HepG2 (cell line): ENCODE measurements around the gene LRRC40. TPM values are rescaled to one million over a fixed set of nuclear protein-coding genes. Genes with fewer than 3 reads are reported as not detected.
A peak's percentile ranks its signal among the peaks of the same experiment; 100 is the strongest.

Experiments used
- BHLHE40 ChIP-seq: IDR thresholded peaks from 2 replicates; pipeline ENCODE4 v1.6.1; 2011; ENCODE audit warnings: low read length, improper control_type of control experiment
- DPF2 ChIP-seq: sonication (generic); formaldehyde crosslinking; IDR thresholded peaks from 2 replicates; pipeline ENCODE4 v1.4.0; 2020; ENCODE audit warnings: mild to moderate bottlenecking, low read depth, missing genetic modification reagents, borderline replicate concordance
- FOSL1 ChIP-seq: sonication (generic); formaldehyde crosslinking; IDR thresholded peaks from 2 replicates; pipeline ENCODE4 v1.9.0; 2021; ENCODE audit warnings: missing genetic modification reagents, borderline replicate concordance
- MBNL3 ChIP-seq: fragments of 250-450 bp; sonication (Bioruptor Pico); conservative IDR thresholded peaks from 2 replicates; pipeline ENCODE4 v1.8.0; 2022; ENCODE audit warnings: mild to moderate bottlenecking, inconsistent platforms
- MTA3 ChIP-seq: sonication (generic); formaldehyde crosslinking; IDR thresholded peaks from 2 replicates; pipeline ENCODE4 v1.4.0; 2020; ENCODE audit warnings: missing genetic modification reagents
- NFYB ChIP-seq: sonication (generic); formaldehyde crosslinking; IDR thresholded peaks from 2 replicates; pipeline ENCODE4 v1.4.0; 2020; ENCODE audit warnings: missing genetic modification reagents
- NR2F6 ChIP-seq, 2 experiments: IDR thresholded peaks; 2 replicates each; pipeline ENCODE4 v1.6.1; 2016; ENCODE audit warnings: antibody characterized with exemption in 1 of 2, mild to moderate bottlenecking in 1 of 2
- PCBP2 ChIP-seq: fragments of 200-400 bp; formaldehyde crosslinking; optimal IDR thresholded peaks from 2 replicates; pipeline ENCODE3; 2018; ENCODE audit warnings: low read length, low read depth; ENCODE audit not compliant: poor library complexity, severe bottlenecking
- PHF21A ChIP-seq: sonication (generic); formaldehyde crosslinking; IDR thresholded peaks from 2 replicates; pipeline ENCODE4 v1.5.0; 2020; ENCODE audit warnings: mild to moderate bottlenecking, missing genetic modification reagents
- TCF12 ChIP-seq, 2 experiments: fragments of 450-650 bp in 1 of 2; sonication (generic) in 1 of 2; formaldehyde crosslinking in 1 of 2; IDR thresholded peaks; 2 replicates each; pipeline versions ENCODE4 v1.6.1 to v1.8.0; 2017 to 2022; ENCODE audit warnings: antibody characterized with exemption in 1 of 2, mild to moderate bottlenecking in 1 of 2, missing genetic modification reagents in 1 of 2, moderate library complexity in 1 of 2
- TEAD2 ChIP-seq: sonication (generic); formaldehyde crosslinking; IDR thresholded peaks from 2 replicates; pipeline ENCODE4 v1.9.0; 2021; ENCODE audit warnings: missing genetic modification reagents
- ZC3H13 ChIP-seq: sonication (generic); formaldehyde crosslinking; IDR thresholded peaks from 2 replicates; pipeline ENCODE4 v1.8.1; 2023; ENCODE audit warnings: mild to moderate bottlenecking, missing genetic modification reagents, moderate library complexity
- ZC3H4 ChIP-seq: sonication (generic); formaldehyde crosslinking; IDR thresholded peaks from 2 replicates; pipeline ENCODE4 v1.4.0; 2020; ENCODE audit warnings: missing genetic modification reagents, borderline replicate concordance
- ZFYVE20 ChIP-seq: sonication (generic); formaldehyde crosslinking; IDR thresholded peaks from 2 replicates; pipeline ENCODE4 v1.8.0; 2023; ENCODE audit warnings: low read depth, mild to moderate bottlenecking, moderate library complexity, missing genetic modification reagents, borderline replicate concordance
- ZNF20 ChIP-seq: sonication (generic); formaldehyde crosslinking; IDR thresholded peaks from 2 replicates; pipeline ENCODE4 v1.4.0; 2020; ENCODE audit warnings: mild to moderate bottlenecking, moderate library complexity, missing genetic modification reagents
- ZNF253 ChIP-seq: sonication (generic); formaldehyde crosslinking; IDR thresholded peaks from 2 replicates; pipeline ENCODE4 v1.8.0; 2022; ENCODE audit warnings: mild to moderate bottlenecking, missing genetic modification reagents, borderline replicate concordance
- ZNF3 ChIP-seq: IDR thresholded peaks from 2 replicates; pipeline ENCODE4 v1.7.0; 2017; ENCODE audit warnings: inconsistent platforms
- ZNF589 ChIP-seq: sonication (generic); formaldehyde crosslinking; conservative IDR thresholded peaks from 2 replicates; pipeline ENCODE4 v1.8.0; 2022; ENCODE audit warnings: mild to moderate bottlenecking, moderate library complexity, missing genetic modification reagents
- ZNF749 ChIP-seq: sonication (generic); formaldehyde crosslinking; IDR thresholded peaks from 2 replicates; pipeline ENCODE4 v1.8.0; 2022; ENCODE audit warnings: mild to moderate bottlenecking, missing genetic modification reagents, moderate library complexity, borderline replicate concordance
- polyA plus RNA-seq, 8 experiments: library from polyadenylated mRNA; depleted of rRNA in 3 of 8; stranded (reverse) in 7 of 8; unstranded in 1 of 8; fragments of >200 nt; fragmentation: Illumina TruSeq in 4 of 8; extraction: Trizol in 4 of 8; gene quantifications; 2 replicates each; pipeline versions ENCODE4 v1.2.1 to v1.2.3, GENCODE V29; 2011 to 2016; ENCODE audit warnings: low read depth in 4 of 8, missing spikeins in 1 of 8, mixed read lengths in 1 of 8; ENCODE audit not compliant: insufficient read depth in 1 of 8
- total RNA-seq, 5 experiments: library from RNA; depleted of rRNA; stranded (reverse); fragments of >200 nt; fragmentation: Illumina TruSeq; extraction: Trizol; gene quantifications; 2 replicates each; pipeline ENCODE4 v1.2.3, GENCODE V29; 2016; ENCODE audit warnings: low read depth in 1 of 5
- TF ChIP-seq, protein P1 (sequence below): sonication (generic); formaldehyde crosslinking; IDR thresholded peaks from 2 replicates; pipeline ENCODE4 v1.5.0; 2020; ENCODE audit warnings: mild to moderate bottlenecking, missing genetic modification reagents
- TF ChIP-seq, protein P2 (sequence below): sonication (generic); formaldehyde crosslinking; IDR thresholded peaks from 2 replicates; pipeline ENCODE4 v1.4.0; 2020; ENCODE audit warnings: missing genetic modification reagents
- TF ChIP-seq, protein P3 (sequence below): sonication (generic); formaldehyde crosslinking; IDR thresholded peaks from 2 replicates; pipeline ENCODE4 v1.5.0; 2020; ENCODE audit warnings: mild to moderate bottlenecking, missing genetic modification reagents, moderate library complexity

Gene LRRC40
- total and polyA plus RNA-seq, 2 of the 13 experiments (the other 11 are each of a cell fraction or from before 2014, with no cell fraction given), result 10.3 to 32.7 TPM

DNA sequence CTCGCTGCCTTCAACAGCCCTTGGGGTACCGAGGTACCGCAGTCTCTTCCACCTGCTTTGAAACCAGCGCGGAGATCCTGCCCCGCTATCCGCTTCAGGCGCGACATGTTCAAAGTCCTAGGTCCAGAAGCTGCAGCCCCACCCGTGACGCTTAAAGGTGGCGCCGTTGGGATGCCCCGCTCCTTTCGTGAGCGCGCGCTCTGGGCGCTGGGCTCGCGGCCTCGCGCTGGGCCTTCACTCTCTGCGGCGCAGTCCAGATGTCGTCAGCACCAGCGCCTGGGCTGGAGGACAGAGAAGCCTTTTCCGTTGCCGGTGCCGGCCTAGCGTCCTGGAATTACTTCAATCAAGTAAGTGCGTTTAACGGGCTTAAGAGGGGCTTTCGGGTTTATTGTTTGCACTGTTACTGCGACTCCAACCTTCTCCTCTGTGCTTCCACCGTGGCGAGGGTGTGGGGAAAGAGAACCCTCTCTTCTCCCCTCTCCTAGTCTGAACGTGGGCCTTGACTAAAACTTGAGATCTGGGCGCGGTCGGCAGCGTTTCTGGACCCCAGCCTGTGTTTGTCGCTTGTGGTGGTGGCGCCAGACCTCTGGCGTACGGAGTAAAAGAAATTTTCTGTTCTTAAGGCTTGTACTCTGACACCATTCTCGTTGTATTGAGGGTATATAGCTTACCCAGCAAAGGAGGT, at the start of gene LRRC40 (continued):
- no peak for TF ChIP-seq ZNF253 (CRISPR knock-in tag)
- no peak for TF ChIP-seq NR2F6 (IDR thresholded peaks at IDR 0.05)
- TF ChIP-seq NR2F6 (CRISPR knock-in tag; IDR thresholded peaks at IDR 0.05), result peak; percentile 59
- peak; percentile 23; the same call in 1 of the 2 replicates for TF ChIP-seq ZNF589 (CRISPR knock-in tag)
- TF ChIP-seq, protein P1, sequence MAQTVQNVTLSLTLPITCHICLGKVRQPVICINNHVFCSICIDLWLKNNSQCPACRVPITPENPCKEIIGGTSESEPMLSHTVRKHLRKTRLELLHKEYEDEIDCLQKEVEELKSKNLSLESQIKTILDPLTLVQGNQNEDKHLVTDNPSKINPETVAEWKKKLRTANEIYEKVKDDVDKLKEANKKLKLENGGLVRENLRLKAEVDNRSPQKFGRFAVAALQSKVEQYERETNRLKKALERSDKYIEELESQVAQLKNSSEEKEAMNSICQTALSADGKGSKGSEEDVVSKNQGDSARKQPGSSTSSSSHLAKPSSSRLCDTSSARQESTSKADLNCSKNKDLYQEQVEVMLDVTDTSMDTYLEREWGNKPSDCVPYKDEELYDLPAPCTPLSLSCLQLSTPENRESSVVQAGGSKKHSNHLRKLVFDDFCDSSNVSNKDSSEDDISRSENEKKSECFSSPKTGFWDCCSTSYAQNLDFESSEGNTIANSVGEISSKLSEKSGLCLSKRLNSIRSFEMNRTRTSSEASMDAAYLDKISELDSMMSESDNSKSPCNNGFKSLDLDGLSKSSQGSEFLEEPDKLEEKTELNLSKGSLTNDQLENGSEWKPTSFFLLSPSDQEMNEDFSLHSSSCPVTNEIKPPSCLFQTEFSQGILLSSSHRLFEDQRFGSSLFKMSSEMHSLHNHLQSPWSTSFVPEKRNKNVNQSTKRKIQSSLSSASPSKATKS, result 0 out of 2 replicates have a peak, but pooled peaks have one; percentile 38
- no peak for TF ChIP-seq MTA3 (CRISPR knock-in tag)
- TF ChIP-seq ZFYVE20 (CRISPR knock-in tag), result 0 out of 2 replicates have a peak, but pooled peaks have one; percentile 62
- TF ChIP-seq FOSL1 (CRISPR knock-in tag), result no peak
- TF ChIP-seq PHF21A (CRISPR knock-in tag), result peak; percentile 90
- no peak for TF ChIP-seq ZNF20 (CRISPR knock-in tag)
- no peak for TF ChIP-seq MBNL3 (CRISPR knock-in tag)
- TF ChIP-seq, protein P2, sequence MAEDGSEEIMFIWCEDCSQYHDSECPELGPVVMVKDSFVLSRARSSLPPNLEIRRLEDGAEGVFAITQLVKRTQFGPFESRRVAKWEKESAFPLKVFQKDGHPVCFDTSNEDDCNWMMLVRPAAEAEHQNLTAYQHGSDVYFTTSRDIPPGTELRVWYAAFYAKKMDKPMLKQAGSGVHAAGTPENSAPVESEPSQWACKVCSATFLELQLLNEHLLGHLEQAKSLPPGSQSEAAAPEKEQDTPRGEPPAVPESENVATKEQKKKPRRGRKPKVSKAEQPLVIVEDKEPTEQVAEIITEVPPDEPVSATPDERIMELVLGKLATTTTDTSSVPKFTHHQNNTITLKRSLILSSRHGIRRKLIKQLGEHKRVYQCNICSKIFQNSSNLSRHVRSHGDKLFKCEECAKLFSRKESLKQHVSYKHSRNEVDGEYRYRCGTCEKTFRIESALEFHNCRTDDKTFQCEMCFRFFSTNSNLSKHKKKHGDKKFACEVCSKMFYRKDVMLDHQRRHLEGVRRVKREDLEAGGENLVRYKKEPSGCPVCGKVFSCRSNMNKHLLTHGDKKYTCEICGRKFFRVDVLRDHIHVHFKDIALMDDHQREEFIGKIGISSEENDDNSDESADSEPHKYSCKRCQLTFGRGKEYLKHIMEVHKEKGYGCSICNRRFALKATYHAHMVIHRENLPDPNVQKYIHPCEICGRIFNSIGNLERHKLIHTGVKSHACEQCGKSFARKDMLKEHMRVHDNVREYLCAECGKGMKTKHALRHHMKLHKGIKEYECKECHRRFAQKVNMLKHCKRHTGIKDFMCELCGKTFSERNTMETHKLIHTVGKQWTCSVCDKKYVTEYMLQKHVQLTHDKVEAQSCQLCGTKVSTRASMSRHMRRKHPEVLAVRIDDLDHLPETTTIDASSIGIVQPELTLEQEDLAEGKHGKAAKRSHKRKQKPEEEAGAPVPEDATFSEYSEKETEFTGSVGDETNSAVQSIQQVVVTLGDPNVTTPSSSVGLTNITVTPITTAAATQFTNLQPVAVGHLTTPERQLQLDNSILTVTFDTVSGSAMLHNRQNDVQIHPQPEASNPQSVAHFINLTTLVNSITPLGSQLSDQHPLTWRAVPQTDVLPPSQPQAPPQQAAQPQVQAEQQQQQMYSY (CRISPR knock-in tag), result 0 out of 2 replicates have a peak, but pooled peaks have one; percentile 20
- no peak for TF ChIP-seq PCBP2
- no peak for TF ChIP-seq BHLHE40
- TF ChIP-seq NFYB (CRISPR knock-in tag), result peak; percentile 44; the same call in 1 of the 2 replicates
- TF ChIP-seq, protein P3, sequence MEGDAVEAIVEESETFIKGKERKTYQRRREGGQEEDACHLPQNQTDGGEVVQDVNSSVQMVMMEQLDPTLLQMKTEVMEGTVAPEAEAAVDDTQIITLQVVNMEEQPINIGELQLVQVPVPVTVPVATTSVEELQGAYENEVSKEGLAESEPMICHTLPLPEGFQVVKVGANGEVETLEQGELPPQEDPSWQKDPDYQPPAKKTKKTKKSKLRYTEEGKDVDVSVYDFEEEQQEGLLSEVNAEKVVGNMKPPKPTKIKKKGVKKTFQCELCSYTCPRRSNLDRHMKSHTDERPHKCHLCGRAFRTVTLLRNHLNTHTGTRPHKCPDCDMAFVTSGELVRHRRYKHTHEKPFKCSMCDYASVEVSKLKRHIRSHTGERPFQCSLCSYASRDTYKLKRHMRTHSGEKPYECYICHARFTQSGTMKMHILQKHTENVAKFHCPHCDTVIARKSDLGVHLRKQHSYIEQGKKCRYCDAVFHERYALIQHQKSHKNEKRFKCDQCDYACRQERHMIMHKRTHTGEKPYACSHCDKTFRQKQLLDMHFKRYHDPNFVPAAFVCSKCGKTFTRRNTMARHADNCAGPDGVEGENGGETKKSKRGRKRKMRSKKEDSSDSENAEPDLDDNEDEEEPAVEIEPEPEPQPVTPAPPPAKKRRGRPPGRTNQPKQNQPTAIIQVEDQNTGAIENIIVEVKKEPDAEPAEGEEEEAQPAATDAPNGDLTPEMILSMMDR (CRISPR knock-in tag), result no peak
- TF ChIP-seq ZNF749 (CRISPR knock-in tag), result peak; percentile 81; the same call in 1 of the 2 replicates
- TF ChIP-seq ZNF3 (CRISPR knock-in tag), result no peak
- TF ChIP-seq TCF12 (IDR thresholded peaks at IDR 0.05), result no peak
- TF ChIP-seq TCF12 (CRISPR knock-in tag; IDR thresholded peaks at IDR 0.05), result no peak
- TF ChIP-seq DPF2 (CRISPR knock-in tag), result no peak
- no peak for TF ChIP-seq ZC3H4 (CRISPR knock-in tag)
- no peak for TF ChIP-seq TEAD2
- TF ChIP-seq ZC3H13 (CRISPR knock-in tag), result peak; percentile 65; the same call in 1 of the 2 replicates
